Epithelial cell of proximal tubule (primary cell): Measurements from ENCODE around the gene PPP2R5D. TPM values are rescaled to one million over a fixed set of nuclear protein-coding genes. Genes with fewer than 3 reads are reported as not detected.

Experiments
- DNase-seq: peaks from one replicate; pipeline ENCODE4 v3.0.0-alpha.2; 2011; ENCODE audit warnings: low read depth
- H3K4me3 ChIP-seq: 2 replicates; pipeline ENCODE4 v1.5.1; 2011; ENCODE audit warnings: low read depth, mild to moderate bottlenecking, low read length
- total RNA-seq: library from RNA; depleted of rRNA; stranded (reverse); fragments of >200 nt; gene quantifications from 2 replicates; pipeline ENCODE4 v1.2.3, GENCODE V29; 2015
- TF ChIP-seq, protein P1 (sequence below): conservative IDR thresholded peaks from 2 replicates; pipeline ENCODE4 v1.5.1; 2012; ENCODE audit warnings: low read depth, mild to moderate bottlenecking, low read length

PPP2R5D gene
- total RNA-seq, 1 donor from 2014 or later = 94.2 TPM

DNA sequence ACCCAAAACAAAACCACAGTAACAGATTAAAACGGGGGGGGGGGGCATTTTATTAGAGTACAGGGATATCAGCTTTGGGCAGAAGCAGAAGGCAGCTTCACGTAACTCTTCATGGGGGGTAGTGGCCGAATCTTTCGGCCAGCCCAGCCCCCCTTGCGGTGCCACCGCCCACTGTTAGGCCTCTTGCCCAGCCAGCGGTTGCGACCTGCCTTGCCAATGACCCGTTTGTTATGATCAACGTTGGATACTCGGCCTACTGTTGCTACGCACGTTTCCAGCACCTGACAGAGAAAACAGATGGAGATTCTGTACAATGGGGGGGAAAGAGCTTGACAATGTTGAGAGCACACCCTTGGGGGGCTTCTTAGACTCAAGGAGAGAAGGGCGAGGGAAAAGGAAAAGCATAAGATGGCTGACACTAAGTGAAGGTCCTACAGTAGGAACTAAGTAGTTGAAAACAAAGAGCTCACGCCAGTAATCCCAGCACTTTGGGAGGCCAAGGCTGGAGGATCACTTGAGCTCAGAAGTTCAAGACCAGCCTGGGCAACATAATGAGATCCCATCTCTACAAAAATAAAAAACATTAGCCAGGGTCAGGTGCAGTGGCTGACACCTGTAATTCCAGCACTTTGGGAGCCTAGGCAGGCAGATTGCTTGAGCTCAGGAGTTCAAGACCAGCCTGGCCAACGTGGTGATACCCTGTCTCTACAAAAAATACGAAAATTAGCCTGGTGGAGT lies 70.0 kb downstream of the PPP2R5D start:
- peak overlapping the region; percentile 72 for H3K4me3 ChIP-seq
- TF ChIP-seq, protein P1, sequence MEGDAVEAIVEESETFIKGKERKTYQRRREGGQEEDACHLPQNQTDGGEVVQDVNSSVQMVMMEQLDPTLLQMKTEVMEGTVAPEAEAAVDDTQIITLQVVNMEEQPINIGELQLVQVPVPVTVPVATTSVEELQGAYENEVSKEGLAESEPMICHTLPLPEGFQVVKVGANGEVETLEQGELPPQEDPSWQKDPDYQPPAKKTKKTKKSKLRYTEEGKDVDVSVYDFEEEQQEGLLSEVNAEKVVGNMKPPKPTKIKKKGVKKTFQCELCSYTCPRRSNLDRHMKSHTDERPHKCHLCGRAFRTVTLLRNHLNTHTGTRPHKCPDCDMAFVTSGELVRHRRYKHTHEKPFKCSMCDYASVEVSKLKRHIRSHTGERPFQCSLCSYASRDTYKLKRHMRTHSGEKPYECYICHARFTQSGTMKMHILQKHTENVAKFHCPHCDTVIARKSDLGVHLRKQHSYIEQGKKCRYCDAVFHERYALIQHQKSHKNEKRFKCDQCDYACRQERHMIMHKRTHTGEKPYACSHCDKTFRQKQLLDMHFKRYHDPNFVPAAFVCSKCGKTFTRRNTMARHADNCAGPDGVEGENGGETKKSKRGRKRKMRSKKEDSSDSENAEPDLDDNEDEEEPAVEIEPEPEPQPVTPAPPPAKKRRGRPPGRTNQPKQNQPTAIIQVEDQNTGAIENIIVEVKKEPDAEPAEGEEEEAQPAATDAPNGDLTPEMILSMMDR = no peak

DNA sequence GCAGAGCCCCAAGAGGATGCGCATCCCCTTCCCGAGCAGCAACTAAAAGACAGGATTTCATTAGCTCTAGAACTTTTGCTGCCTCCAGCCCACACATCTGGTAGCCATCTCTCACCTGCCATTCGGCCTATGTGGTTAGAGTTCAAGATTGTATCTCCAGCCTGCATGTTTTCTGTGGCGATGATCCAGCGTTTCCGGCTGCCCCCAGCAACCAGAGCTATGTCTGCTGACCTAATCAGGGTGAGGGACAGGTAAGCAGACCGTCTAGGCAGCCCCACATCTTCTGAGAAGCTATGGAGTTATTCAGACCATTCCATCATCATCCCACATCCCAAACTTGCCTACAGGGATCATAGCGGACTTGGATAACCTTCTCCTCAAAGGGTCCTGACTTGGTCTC lies 71.6 kb downstream of the PPP2R5D start:
- TF ChIP-seq, protein P1 = no peak
- no peak for DNase-seq
- H3K4me3 ChIP-seq = no peak overlapping the region

More for the DNA sequence above, 70.0 kb downstream of the PPP2R5D start:
- DNase-seq = no peak

DNA sequence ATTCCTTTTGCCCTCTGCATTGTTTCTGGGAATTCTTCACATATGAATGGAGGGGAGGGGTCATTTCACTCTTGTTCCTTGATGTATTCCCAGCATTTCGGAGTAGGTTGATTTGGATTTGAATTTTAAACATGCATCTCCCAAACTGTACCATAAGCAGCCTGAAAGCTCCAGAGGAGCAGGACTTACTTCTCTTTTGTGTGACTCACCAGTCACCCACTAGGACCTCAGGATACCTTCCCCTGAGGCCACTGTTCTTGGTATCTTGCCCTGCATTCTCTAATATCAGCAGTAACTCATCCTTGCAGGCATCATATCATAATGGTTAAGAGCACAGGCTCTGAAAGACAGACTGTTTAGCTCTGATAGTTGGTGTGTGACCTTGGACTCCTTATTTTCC lies 74.2 kb downstream of the PPP2R5D start:
- TF ChIP-seq, protein P1 = no peak
- H3K4me3 ChIP-seq = peak overlapping the region; percentile 90
- DNase-seq = no peak

DNA sequence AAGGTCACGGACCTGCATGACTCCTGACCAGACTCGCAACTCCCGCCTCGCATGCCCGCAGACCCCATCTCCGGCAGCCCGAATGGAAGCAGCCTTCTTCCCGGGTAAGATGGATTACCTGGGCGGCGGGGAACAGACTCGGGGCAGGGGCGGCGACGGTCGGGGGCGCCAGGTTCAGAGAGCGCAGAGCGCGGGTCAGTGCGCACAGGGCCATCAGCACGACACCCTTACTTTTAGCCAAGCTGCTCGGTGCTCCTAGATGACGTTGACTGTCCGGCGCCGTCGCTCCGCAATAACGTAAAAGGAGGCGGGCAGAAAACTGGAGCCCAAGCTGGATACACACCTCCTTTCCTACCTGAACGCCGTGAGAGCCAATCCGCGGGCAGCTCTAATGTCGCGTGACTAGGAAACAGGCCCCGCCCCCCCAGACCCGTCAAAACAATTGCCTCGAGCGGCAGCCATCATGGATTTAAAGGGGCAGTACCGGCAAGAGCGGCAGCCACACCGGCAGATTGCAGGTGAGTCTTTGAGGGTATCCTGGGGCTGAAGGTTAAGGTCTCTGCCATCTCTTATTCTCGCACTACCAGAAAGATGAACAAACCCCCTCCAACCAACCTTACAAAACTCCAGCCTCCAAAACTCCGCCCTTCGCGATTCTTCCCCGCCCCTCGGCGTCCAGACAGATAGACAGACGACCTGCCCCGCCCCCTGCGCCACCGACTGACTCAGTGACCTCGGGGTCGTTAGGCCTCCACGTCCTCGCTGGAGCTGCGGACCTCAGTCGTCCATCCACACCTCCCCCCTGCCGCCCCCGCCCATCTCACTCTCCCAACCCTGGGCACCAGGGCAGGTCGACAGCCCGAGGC lies 75.0 kb downstream of the PPP2R5D start, which contains the start of the genes KLC4 and MRPL2:
KLC4 (plus strand) TSS at position 464 of the 866 bp plus-strand sequence. CDS start 1,705 bp downstream, outside the sequence.
MRPL2 (minus strand) TSS at position 267 of the 866 bp plus-strand sequence; CDS start at position 214, 53 bp downstream.
- DNase-seq = peak; percentile 85
- TF ChIP-seq, protein P1 = no peak
- peak within 1 kb of the TSS; percentile 90 for H3K4me3 ChIP-seq

DNA sequence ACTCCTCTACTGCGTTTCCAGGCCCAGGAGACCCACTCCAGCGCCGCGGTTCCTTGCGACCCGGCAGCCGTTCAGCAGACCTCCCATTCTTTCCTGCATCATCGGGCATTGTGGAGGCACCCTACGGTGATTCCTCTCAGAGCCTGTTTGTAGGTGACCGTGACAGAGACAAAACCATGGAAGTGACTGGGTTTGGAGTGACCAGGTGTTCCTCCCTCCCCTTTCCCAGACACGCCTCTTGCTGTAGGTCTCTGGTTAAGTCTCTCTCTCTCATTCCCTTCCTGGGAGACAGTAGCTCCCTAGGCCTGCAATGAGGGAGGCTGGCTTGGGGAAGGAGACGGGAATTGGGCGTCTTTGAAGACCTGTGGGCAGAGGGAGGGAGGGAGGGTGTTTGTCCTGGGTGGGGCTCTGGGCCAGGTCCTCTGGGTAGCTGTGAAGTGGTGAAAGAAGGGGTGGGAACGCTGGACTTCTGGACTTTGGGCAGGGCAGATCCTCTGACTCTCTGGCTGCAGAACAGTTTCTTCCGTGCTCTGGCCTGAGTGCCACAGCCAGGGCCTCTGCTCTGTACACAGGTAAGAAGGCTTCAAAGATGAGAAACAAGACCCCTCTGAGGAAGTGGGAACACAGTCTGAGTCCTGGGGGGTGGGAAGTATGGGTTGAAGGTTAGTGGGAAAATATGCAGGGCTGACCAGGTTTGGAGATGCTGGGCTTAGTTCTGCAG lies 75.8 kb downstream of the PPP2R5D start:
- DNase-seq = no peak

More for the DNA sequence above, 75.8 kb downstream of the PPP2R5D start:
- TF ChIP-seq, protein P1 = no peak
- peak overlapping the region; percentile 90 for H3K4me3 ChIP-seq
